GM08714 (cell line): ENCODE results near the gene ORAI3.

Experiments used
- H3K4me3 ChIP-seq: fragments of 200-500 bp; sonication (Bioruptor generic); 2 replicates; pipeline ENCODE4 v1.5.1; 2014; ENCODE audit warnings: mild to moderate bottlenecking, low read length, inconsistent platforms
- ZNF274 ChIP-seq: IDR thresholded peaks from 2 replicates; pipeline ENCODE4 v1.6.1; 2012; ENCODE audit warnings: mild to moderate bottlenecking, low read depth, low read length

The ORAI3 gene

GRCh38 chr16:30918614-30919013 is 30.3 kb upstream of the ORAI3 start:
- no peak overlapping the region for H3K4me3 ChIP-seq
- no peak for TF ChIP-seq ZNF274

GRCh38 chr16:30920891-30921290 is 28.0 kb upstream of the ORAI3 start:
- TF ChIP-seq ZNF274, result no peak
- no peak overlapping the region for H3K4me3 ChIP-seq

- TF ChIP-seq ZNF274, result no peak
- no peak overlapping the region; the same call in 1 of the 2 replicates for H3K4me3 ChIP-seq
Measured at GRCh38 chr16:30921459-30921747, 27.5 kb upstream of the ORAI3 start.

- TF ChIP-seq ZNF274, result no peak
- H3K4me3 ChIP-seq, result peak overlapping the region; percentile 77
Measured at GRCh38 chr16:30921748-30922419, 27.0 kb upstream of the ORAI3 start.

GRCh38 chr16:30922420-30922959 is 26.4 kb upstream of the ORAI3 start:
- TF ChIP-seq ZNF274, result no peak
- H3K4me3 ChIP-seq, result peak overlapping the region; percentile 77

- TF ChIP-seq ZNF274, result no peak
- H3K4me3 ChIP-seq, result peak overlapping the region; percentile 67; the same call in 1 of the 2 replicates
Measured at GRCh38 chr16:30922960-30923535, 25.8 kb upstream of the ORAI3 start.

GRCh38 chr16:30923554-30924075 is 25.3 kb upstream of the ORAI3 start, which contains the start of gene FBXL19:
Gene FBXL19, plus strand, starts transcription at chr16:30923572. Its CDS starts 2,183 bp downstream, at chr16:30925755.
- no peak for TF ChIP-seq ZNF274
- peak within 1 kb of the TSS; percentile 67 for H3K4me3 ChIP-seq

GRCh38 chr16:30924076-30924912 is 24.6 kb upstream of the ORAI3 start:
- TF ChIP-seq ZNF274, result no peak
- peak overlapping the region; percentile 66 for H3K4me3 ChIP-seq

- H3K4me3 ChIP-seq, result peak overlapping the region; percentile 66; the same call in 1 of the 2 replicates
- TF ChIP-seq ZNF274, result no peak
Measured at GRCh38 chr16:30924913-30925631, 23.8 kb upstream of the ORAI3 start.

GRCh38 chr16:30925632-30925987 is 23.3 kb upstream of the ORAI3 start:
- no peak overlapping the region for H3K4me3 ChIP-seq
- no peak for TF ChIP-seq ZNF274

- H3K4me3 ChIP-seq, result no peak overlapping the region
- no peak for TF ChIP-seq ZNF274
Measured at GRCh38 chr16:30925995-30926811, 22.7 kb upstream of the ORAI3 start.

GRCh38 chr16:30926937-30927788 is 21.7 kb upstream of the ORAI3 start:
- no peak for TF ChIP-seq ZNF274
- no peak overlapping the region for H3K4me3 ChIP-seq
